ENCODE results near the gene KLF6.

- no peak for TF ChIP-seq YY1 (IDR thresholded peaks at IDR 0.05; ENCODE audit: low read depth)
- TF ChIP-seq CTCF (IDR thresholded peaks at IDR 0.05) = no peak
- no peak for TF ChIP-seq SIN3A (IDR thresholded peaks at IDR 0.05; ENCODE audit: borderline replicate concordance, low read depth, low read length)
- TF ChIP-seq TCF12 (IDR thresholded peaks at IDR 0.05) = no peak
- TF ChIP-seq MAX (IDR thresholded peaks at IDR 0.05; ENCODE audit: low read depth) = no peak
- no peak for TF ChIP-seq RAD21 (IDR thresholded peaks at IDR 0.05; ENCODE audit: low read length)
- no peak for TF ChIP-seq MXI1 (IDR thresholded peaks at IDR 0.05; ENCODE audit: low read depth, low read length)
- TF ChIP-seq GABPA (IDR thresholded peaks at IDR 0.05; ENCODE audit: low read depth) = no peak
- TF ChIP-seq POLR2AphosphoS5 (IDR thresholded peaks at IDR 0.05; ENCODE audit: low read depth, low read length) = no peak
- no peak for TF ChIP-seq FOXM1 (IDR thresholded peaks at IDR 0.05; ENCODE audit: low read depth)
- no peak for TF ChIP-seq SMC3 (IDR thresholded peaks at IDR 0.05; ENCODE audit: low read depth, low read length)
- TF ChIP-seq TAF1 (IDR thresholded peaks at IDR 0.05; ENCODE audit: borderline replicate concordance, low read depth, low read length) = no peak
- no peak for TF ChIP-seq RCOR1 (IDR thresholded peaks at IDR 0.05; ENCODE audit: low read length)
- no peak for TF ChIP-seq JUND (IDR thresholded peaks at IDR 0.05)
Observed at GRCh38 chr10:3741688-3742461, 43.1 kb downstream of the KLF6 start.

All from SK-N-SH (cell line).